SK-N-MC (cell line): ENCODE data around the gene DEK.

Experiments
- DNase-seq: peaks from one replicate; pipeline ENCODE4 v3.0.0-alpha.2; 2011; ENCODE audit warnings: low read depth, low spot score
- H3K27ac ChIP-seq: fragments of 200-600 bp; sonication (generic); 2 replicates; pipeline ENCODE4 v1.5.1; 2016; ENCODE audit warnings: mixed run types
- H3K36me3 ChIP-seq: fragments of 200-600 bp; sonication (generic); 2 replicates; pipeline ENCODE4 v1.6.1; 2017; ENCODE audit warnings: antibody characterized with exemption, low read length, mixed read lengths; ENCODE audit not compliant: insufficient read depth
- H3K4me3 ChIP-seq: fragments of 200-600 bp; sonication (generic); 2 replicates; pipeline ENCODE4 v1.5.1; 2016
- H3K9ac ChIP-seq: fragments of 200-600 bp; sonication (generic); 2 replicates; pipeline ENCODE4 v1.8.0; 2017; ENCODE audit warnings: mixed run types, mixed read lengths; ENCODE audit not compliant: insufficient read length
- H3K9me3 ChIP-seq: fragments of 200-600 bp; sonication (generic); 2 replicates; pipeline ENCODE4 v1.6.1; 2017; ENCODE audit warnings: low read depth, mild to moderate bottlenecking, antibody characterized with exemption, low read length, moderate library complexity, mixed read lengths
- EZH2 ChIP-seq: fragments of 200-600 bp; sonication (generic); IDR thresholded peaks from one replicate; pipeline ENCODE4 v1.6.1; 2017; ENCODE audit warnings: antibody characterized with exemption
- FOXP2 ChIP-seq: optimal IDR thresholded peaks from 2 replicates; pipeline ENCODE3; 2011; ENCODE audit warnings: mild to moderate bottlenecking, moderate library complexity; ENCODE audit not compliant: insufficient read depth; ENCODE audit errors: extremely low read length, control extremely low read depth
- POLR2AphosphoS5 ChIP-seq: IDR thresholded peaks from 2 replicates; pipeline ENCODE4 v1.6.1; 2012; ENCODE audit warnings: mild to moderate bottlenecking, low read depth, low read length, borderline replicate concordance

The DEK gene

DNA sequence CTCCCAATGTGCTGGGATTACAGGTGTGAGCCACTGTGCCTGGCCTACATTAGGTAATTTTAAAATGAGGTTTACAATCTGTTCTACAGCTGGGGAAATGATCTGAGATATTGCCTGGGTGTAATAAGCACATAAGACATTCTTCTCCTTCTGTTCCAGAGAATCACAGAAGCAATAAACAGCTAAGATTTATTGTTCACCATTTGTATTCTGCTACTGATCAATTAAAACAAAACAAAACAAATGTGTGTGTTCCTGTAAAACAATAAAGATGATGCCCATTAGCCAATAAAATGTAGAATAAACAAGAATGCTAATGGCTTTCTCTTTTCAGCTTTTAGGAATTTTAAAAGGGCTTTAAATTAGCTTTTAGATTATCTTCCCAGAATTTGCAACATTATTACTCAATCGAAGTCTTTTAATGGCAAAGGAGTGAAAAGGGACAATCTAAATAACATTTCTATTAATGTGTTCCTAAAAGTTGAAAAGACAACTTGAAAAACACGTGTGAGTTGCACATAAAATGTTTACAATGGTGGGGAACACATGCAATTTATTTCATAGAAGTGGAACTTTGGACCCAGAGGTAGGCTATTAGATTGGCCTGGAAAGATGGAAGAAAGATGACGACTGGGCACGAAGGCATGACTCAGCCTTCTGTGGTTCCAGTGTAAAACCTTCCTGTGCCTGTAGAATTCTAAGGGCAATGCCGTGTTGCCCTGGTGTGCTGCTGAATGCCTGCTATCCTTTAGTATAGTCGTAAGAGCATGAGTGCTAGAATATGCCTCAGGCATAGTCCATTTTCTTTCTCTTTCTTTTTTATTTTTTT is 29.0 kb upstream of the DEK start:
- H3K4me3 ChIP-seq, result no peak overlapping the region
- 0 out of 2 replicates have a peak overlapping the region, but pooled peaks have one; percentile 12 for H3K27ac ChIP-seq
- no peak for TF ChIP-seq POLR2AphosphoS5
- no peak for TF ChIP-seq FOXP2
- no peak for TF ChIP-seq EZH2
- no peak for DNase-seq
- H3K9me3 ChIP-seq, result no peaks in the 10 kb centered on the region
- H3K9ac ChIP-seq, result no peak overlapping the region
- no peaks in the 10 kb centered on the region for H3K36me3 ChIP-seq

DNA sequence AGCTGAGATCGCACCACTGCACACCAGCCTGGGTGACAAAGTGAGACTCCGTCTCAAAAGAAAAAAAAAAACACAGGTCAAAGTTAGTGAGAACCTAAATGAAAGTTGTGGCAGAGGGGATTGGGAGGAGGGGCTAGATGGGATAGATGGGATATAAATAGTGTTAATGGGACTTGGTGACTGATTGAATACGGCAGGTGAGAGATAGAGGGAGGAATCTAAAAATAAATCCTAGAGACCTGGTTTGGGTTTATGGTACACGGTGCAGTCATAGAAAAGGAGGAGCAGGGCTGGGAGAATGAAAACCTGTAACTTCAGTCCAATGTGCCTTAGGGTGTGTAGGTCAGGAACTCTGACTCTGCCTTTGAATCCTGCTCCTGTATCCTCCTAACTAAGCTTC is 25.0 kb upstream of the DEK start:
- Histone ChIP-seq H3K9ac (no peak overlapping the region), H3K4me3 (no peak overlapping the region), H3K27ac (no peak overlapping the region), H3K9me3 (no peaks in the 10 kb centered on the region), H3K36me3 (no peaks in the 10 kb centered on the region)
- TF ChIP-seq EZH2 (no peak), POLR2AphosphoS5 (no peak), FOXP2 (no peak)
- no peak for DNase-seq

DNA sequence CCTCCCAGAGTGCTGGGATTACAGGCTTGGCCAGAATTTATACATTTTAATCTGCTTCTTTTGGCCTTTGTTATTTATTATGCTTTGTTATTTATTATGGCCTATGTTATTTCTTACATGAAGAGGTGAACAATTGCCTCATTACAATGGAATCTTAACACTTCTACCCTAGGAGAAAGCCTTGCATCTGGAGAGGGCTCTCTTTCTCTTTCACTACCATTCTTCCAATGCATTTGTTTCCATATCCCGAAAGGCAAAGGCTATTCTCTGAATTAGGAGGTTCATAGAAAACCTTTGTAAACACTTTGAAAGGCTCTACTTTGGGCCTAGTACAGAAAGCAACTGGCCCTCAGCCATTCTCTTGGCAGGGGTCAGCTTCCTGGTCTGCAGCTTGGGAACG is 19.9 kb upstream of the DEK start:
- Histone ChIP-seq H3K36me3 (no peaks in the 10 kb centered on the region), H3K27ac (no peak overlapping the region), H3K9ac (no peak overlapping the region), H3K4me3 (no peak overlapping the region), H3K9me3 (no peaks in the 10 kb centered on the region)
- DNase-seq, result no peak
- TF ChIP-seq POLR2AphosphoS5, result no peak
- no peak for TF ChIP-seq FOXP2
- TF ChIP-seq EZH2, result no peak

DNA sequence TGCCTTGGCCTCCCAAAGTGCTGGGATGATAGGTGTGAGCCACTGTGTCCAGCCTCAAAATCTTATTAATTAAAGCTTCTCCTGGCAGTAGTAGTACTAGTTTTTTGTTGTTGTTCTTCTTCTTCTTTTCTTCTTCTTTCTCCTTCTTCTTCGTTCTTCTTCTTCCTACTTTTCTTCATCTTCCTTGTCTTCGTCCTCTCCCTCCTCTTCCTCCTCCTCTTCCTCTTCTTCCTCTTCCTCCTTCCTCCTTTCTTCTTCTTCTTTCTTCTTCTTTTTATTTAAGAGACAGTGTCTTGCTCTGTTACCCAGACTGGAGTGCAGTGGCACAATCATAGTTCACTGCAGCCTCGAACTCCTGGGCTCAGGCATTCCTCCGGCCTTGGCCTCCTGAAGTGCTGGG is 17.2 kb upstream of the DEK start:
- no peak for DNase-seq
- Histone ChIP-seq H3K4me3 (no peak overlapping the region), H3K9me3 (no peaks in the 10 kb centered on the region), H3K9ac (no peak overlapping the region), H3K27ac (no peak overlapping the region), H3K36me3 (no peaks in the 10 kb centered on the region)
- no peak for TF ChIP-seq EZH2
- no peak for TF ChIP-seq POLR2AphosphoS5
- no peak for TF ChIP-seq FOXP2

DNA sequence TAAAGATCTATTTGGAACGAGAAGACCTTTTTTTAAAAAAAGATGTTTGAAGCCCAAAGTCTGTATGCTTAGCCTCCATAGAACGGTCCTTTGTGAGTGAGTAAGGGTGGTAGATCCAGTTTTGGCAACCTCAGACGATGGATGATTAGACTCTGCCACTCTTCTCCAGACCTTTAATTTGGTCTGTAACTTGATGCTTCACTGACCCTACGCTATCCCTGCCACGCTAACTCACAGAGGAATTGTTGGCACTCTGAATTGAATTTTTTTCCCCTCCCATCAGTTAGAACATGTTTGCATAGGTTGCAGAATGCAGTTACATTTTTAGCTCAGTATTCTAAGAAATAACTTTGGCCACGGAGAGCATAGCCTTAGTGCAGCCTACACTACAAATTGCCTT is 15.8 kb upstream of the DEK start:
- no peak for TF ChIP-seq POLR2AphosphoS5
- TF ChIP-seq EZH2, result no peak
- no peak for TF ChIP-seq FOXP2
- no peak for DNase-seq
- H3K9me3 ChIP-seq, result no peaks in the 10 kb centered on the region
- no peak overlapping the region for H3K4me3 ChIP-seq
- H3K36me3 ChIP-seq, result no peaks in the 10 kb centered on the region
- H3K27ac ChIP-seq, result no peak overlapping the region
- H3K9ac ChIP-seq, result no peak overlapping the region

DNA sequence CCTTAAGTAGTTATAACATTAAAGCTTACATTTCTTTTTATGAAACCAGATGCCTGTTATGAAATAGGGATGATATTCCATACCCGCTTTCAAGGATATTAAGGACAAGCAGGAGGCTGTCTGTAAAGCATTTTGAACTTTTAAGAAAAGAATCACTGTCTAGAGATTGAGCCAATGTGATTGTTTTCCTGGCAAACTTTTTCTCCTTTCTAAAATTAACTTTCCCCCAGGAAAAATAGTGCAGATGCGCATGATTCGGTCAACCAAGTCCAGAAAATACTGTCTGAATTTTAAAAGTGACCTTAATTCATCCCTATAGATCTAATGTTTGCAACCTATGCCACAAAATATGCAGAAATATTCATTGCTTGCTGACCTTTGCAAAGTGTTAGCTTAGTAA is 15.1 kb upstream of the DEK start:
- Histone ChIP-seq H3K4me3 (no peak overlapping the region), H3K9me3 (no peaks in the 10 kb centered on the region), H3K9ac (no peak overlapping the region), H3K27ac (no peak overlapping the region), H3K36me3 (no peaks in the 10 kb centered on the region)
- no peak for DNase-seq
- TF ChIP-seq FOXP2, result no peak
- no peak for TF ChIP-seq EZH2
- no peak for TF ChIP-seq POLR2AphosphoS5

DNA sequence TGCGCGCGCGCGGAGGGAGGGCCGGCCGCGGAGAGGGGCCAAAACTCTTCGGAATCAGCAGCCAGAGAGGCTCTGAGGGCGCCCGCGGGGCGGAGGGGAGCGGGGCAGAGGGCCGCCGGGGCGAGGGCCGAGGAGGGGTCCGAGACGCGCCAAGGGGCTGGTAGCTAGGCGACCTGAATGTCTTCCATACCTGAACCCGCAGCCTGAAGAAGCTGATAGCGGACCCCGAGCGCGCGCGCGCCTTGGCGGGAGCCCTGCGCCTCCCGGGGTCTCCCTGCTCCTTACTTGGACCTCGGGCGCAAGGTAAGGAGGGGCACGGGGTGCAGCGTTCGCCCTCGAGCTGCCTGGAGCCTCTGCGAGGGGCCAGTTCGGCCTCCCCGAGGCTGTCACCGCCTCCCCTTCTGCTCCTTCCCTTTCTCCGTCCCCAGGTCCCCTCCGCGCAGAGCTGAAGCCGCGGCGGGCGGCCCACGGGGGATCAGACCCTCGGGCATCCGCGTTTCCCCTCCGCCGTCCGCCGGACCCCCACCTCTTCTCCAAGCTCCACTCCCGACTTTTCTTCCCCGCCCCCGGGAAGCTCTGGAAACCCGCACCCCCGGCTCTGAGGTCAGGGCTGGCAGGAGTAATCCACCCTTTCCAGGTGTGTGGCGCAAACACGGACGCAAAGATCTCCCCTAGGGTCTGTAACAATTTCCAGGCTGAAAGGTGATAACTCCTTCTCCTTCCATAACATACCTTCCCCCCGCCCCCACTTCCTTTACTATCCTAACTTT is 13.1 kb upstream of the DEK start:
- no peak for DNase-seq
- Histone ChIP-seq H3K27ac (no peak overlapping the region), H3K4me3 (peak overlapping the region; percentile 66), H3K36me3 (no peaks in the 10 kb centered on the region), H3K9me3 (no peaks in the 10 kb centered on the region), H3K9ac (no peak overlapping the region)
- no peak for TF ChIP-seq FOXP2
- TF ChIP-seq EZH2, result no peak
- TF ChIP-seq POLR2AphosphoS5, result no peak

DNA sequence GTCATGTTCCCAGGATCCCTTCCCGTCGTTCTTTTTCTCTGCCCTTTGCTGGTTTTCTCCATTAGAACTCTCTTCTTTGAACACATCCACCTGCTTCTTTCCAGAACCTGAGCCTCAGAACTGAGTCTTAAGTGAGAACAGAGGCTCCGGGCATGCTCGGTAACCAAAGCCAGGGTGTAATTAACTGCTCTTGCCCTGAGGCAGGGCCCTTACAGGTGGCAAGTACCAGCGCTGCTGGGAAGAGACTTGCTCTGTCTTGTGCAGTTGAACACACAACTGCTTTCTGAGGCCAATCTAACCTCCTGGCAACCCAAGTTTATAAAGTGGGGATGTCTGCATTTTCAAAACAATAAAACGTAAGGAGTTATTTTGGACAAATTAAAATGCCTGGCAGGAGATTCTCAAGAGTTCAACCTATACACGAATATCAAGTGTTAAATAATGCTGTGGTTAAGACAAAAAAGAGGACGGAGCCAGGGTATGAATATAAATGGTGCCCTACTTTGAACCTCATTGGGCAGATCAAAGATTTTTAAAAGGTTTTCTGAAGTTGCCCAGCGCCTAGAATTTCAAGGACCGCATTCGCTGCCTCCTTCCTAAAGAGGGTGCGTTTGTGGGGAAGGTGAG is 12.4 kb upstream of the DEK start:
- DNase-seq, result no peak
- peak overlapping the region; percentile 66 for H3K4me3 ChIP-seq
- no peak overlapping the region for H3K9ac ChIP-seq
- no peak overlapping the region for H3K27ac ChIP-seq
- no peaks in the 10 kb centered on the region for H3K9me3 ChIP-seq
- TF ChIP-seq EZH2 (no peak), FOXP2 (no peak), POLR2AphosphoS5 (no peak)
- H3K36me3 ChIP-seq, result no peaks in the 10 kb centered on the region
